K562 (cell line): ENCODE measurements around the gene S100A6. TPM values are rescaled to one million over a fixed set of nuclear protein-coding genes. Genes with fewer than 3 reads are reported as not detected.

Source experiments
- HMGXB4 ChIP-seq: sonication (generic); formaldehyde crosslinking; IDR thresholded peaks from 2 replicates; pipeline ENCODE4 v1.8.1; 2023; ENCODE audit warnings: mild to moderate bottlenecking, missing genetic modification reagents
- HNRNPH1 ChIP-seq: fragments of 200-400 bp; formaldehyde crosslinking; optimal IDR thresholded peaks from 2 replicates; pipeline ENCODE3; 2017; ENCODE audit warnings: low read depth, mild to moderate bottlenecking, low read length, moderate library complexity
- JUND ChIP-seq, 2 experiments: IDR thresholded peaks; 2 replicates in 1 of 2; 3 replicates in 1 of 2; pipeline ENCODE4 v1.6.1; 2011; ENCODE audit warnings: borderline replicate concordance in 2 of 2, low read depth in 2 of 2, low read length in 2 of 2, improper control_type of control experiment in 1 of 2, missing biosample characterization in 1 of 2, missing genetic modification characterization in 1 of 2, missing genetic modification reagents in 1 of 2
- MITF ChIP-seq: IDR thresholded peaks from 2 replicates; pipeline ENCODE4 v1.6.1; 2014; ENCODE audit warnings: antibody characterized with exemption
- NCOA4 ChIP-seq: fragments of 450-650 bp; IDR thresholded peaks from 2 replicates; pipeline ENCODE4 v1.6.1; 2018; ENCODE audit warnings: mild to moderate bottlenecking; ENCODE audit not compliant: partially characterized antibody
- POLR2B ChIP-seq: fragments of 450-650 bp; IDR thresholded peaks from 2 replicates; pipeline ENCODE4 v1.6.1; 2018; ENCODE audit warnings: low read depth; ENCODE audit not compliant: partially characterized antibody
- SRSF9 ChIP-seq: fragments of 200-400 bp; formaldehyde crosslinking; IDR thresholded peaks from 2 replicates; pipeline ENCODE4 v1.6.1; 2017; ENCODE audit warnings: low read depth, low read length, borderline replicate concordance
- TAF7 ChIP-seq: fragments of 450-650 bp; IDR thresholded peaks from 2 replicates; pipeline ENCODE4 v1.6.1; 2016; ENCODE audit warnings: missing genetic modification characterization, missing compliant biosample characterization
- ZNF184 ChIP-seq: sonication (generic); formaldehyde crosslinking; IDR thresholded peaks from 2 replicates; pipeline ENCODE4 v1.5.0; 2020; ENCODE audit warnings: missing genetic modification reagents
- polyA plus RNA-seq, 8 experiments: library from polyadenylated mRNA; depleted of rRNA in 4 of 8; stranded (reverse) in 5 of 8; unstranded in 3 of 8; fragments of >200 nt; fragmentation: Nextera tagmentation in 2 of 8; fragmentation: Illumina TruSeq in 1 of 8; extraction: Ambion mirVana in 2 of 8; extraction: Trizol in 1 of 8; gene quantifications; 2 replicates each; pipeline versions ENCODE4 v1.2.1 to v1.2.3, GENCODE V29; 2011 to 2014; ENCODE audit warnings: inconsistent platforms in 1 of 8, missing spikeins in 1 of 8
- total RNA-seq, 7 experiments: library from RNA; depleted of rRNA in 6 of 7; stranded (reverse); fragments of >200 nt in 6 of 7; fragmentation: Illumina TruSeq in 2 of 7; extraction: Trizol in 2 of 7; gene quantifications; 2 replicates each; pipeline versions ENCODE4 v1.2.1 to v1.2.3, GENCODE V29; 2011 to 2021; ENCODE audit warnings: low replicate concordance in 1 of 7

Gene S100A6
- total and polyA plus RNA-seq, 9 of the 15 experiments (the other 6 are each of a cell fraction or from before 2014, with no cell fraction given) = 9.8 to 66.5 (median 23.2) TPM

- TF ChIP-seq HNRNPH1 (no peak), NCOA4 (no peak), ZNF184 (CRISPR knock-in tag) (no peak), JUND (IDR thresholded peaks at IDR 0.05; ENCODE audit: borderline replicate concordance, low read depth, low read length) (peak; percentile 83; the same call in 1 of the 2 replicates), JUND (tag; IDR thresholded peaks at IDR 0.05; ENCODE audit: borderline replicate concordance, low read depth, low read length) (peak; percentile 70; the same call in 1 of the 3 replicates), MITF (no peak), TAF7 (tag) (no peak), SRSF9 (no peak), POLR2B (no peak), HMGXB4 (CRISPR knock-in tag) (no peak)
Measured at GRCh38 chr1:153533689-153534201, 2.0 kb downstream of the S100A6 start (continued).
